H1 (cell line): ENCODE measurements around the gene SPATS2L.

Source experiments
- ASH2L ChIP-seq: fragments of 200-600, 300-600 bp; sonication (generic); IDR thresholded peaks from one replicate; pipeline ENCODE4 v1.7.1; 2017; ENCODE audit warnings: low read length
- CREB1 ChIP-seq: IDR thresholded peaks from 2 replicates; pipeline ENCODE4 v1.6.1; 2012; ENCODE audit warnings: inconsistent platforms
- EZH2 ChIP-seq: fragments of 200-600 bp; sonication (generic); IDR thresholded peaks from 2 replicates; pipeline ENCODE4 v1.7.1; 2012; ENCODE audit warnings: low read depth, mild to moderate bottlenecking, moderate library complexity, low read length, inconsistent platforms; ENCODE audit not compliant: severe bottlenecking
- GTF2F1 ChIP-seq: IDR thresholded peaks from 2 replicates; pipeline ENCODE4 v1.6.1; 2012; ENCODE audit warnings: low read depth, low read length, improper control_type of control experiment, borderline replicate concordance
- POLR2A ChIP-seq, 2 experiments: IDR thresholded peaks; 1 replicate in 1 of 2; 2 replicates in 1 of 2; pipeline ENCODE4 v1.6.1; 2011; ENCODE audit warnings: low read depth in 2 of 2, low read length in 2 of 2, mild to moderate bottlenecking in 2 of 2; ENCODE audit errors: control extremely low read depth in 1 of 2
- POLR2AphosphoS5 ChIP-seq: IDR thresholded peaks from 2 replicates; pipeline ENCODE4 v1.6.1; 2011; ENCODE audit warnings: low read depth, low read length
- POU5F1 ChIP-seq: IDR thresholded peaks from 2 replicates; pipeline ENCODE4 v1.6.1; 2011; ENCODE audit warnings: low read depth, mild to moderate bottlenecking, low read length, moderate library complexity
- TF ChIP-seq, protein P1 (sequence below), 3 experiments: IDR thresholded peaks; 1 replicate in 2 of 3; 2 replicates in 1 of 3; pipeline versions ENCODE4 v1.5.1 to v1.6.1; 2011; ENCODE audit warnings: low read length in 3 of 3, mild to moderate bottlenecking in 3 of 3, inconsistent platforms in 2 of 3, low read depth in 1 of 3, moderate library complexity in 1 of 3; ENCODE audit not compliant: insufficient read depth in 1 of 3; ENCODE audit errors: control extremely low read depth in 1 of 3
- TF ChIP-seq, protein P2 (sequence below): IDR thresholded peaks from 2 replicates; pipeline ENCODE4 v1.6.1; 2011; ENCODE audit warnings: low read length, improper control_type of control experiment

DNA sequence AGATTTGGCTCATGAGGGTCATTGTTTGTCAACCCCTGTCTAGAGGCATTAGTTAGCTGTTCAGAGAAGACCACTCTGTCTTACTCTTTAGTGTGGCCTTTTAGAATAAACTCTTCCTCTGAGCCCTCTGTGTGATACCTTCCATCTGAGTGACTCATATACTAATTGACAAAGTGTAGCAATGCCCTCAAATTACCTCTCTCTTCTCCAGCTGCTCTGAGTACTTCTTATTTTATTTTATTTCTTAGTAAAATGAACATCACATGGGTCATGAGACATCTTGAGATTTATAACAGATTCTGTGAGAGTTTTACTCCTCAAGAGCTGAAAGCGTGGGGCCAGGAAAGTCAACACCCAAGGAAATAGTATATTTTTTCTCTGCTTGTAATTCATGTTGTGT lies 136.0 kb downstream of the SPATS2L start:
- TF ChIP-seq, protein P1, sequence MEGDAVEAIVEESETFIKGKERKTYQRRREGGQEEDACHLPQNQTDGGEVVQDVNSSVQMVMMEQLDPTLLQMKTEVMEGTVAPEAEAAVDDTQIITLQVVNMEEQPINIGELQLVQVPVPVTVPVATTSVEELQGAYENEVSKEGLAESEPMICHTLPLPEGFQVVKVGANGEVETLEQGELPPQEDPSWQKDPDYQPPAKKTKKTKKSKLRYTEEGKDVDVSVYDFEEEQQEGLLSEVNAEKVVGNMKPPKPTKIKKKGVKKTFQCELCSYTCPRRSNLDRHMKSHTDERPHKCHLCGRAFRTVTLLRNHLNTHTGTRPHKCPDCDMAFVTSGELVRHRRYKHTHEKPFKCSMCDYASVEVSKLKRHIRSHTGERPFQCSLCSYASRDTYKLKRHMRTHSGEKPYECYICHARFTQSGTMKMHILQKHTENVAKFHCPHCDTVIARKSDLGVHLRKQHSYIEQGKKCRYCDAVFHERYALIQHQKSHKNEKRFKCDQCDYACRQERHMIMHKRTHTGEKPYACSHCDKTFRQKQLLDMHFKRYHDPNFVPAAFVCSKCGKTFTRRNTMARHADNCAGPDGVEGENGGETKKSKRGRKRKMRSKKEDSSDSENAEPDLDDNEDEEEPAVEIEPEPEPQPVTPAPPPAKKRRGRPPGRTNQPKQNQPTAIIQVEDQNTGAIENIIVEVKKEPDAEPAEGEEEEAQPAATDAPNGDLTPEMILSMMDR (IDR thresholded peaks at IDR 0.05; ENCODE audit: control extremely low read depth in 1 of 3, insufficient read depth in 1 of 3, low read depth in 1 of 3, low read length in 3 of 3) = no peak
- TF ChIP-seq POU5F1 (no peak), ASH2L (no peak), GTF2F1 (no peak), POLR2AphosphoS5 (no peak), POLR2A (IDR thresholded peaks at IDR 0.05; ENCODE audit: control extremely low read depth in 1 of 2, low read depth in 2 of 2, low read length in 2 of 2) (no peak), CREB1 (no peak), EZH2 (no peak)
- TF ChIP-seq, protein P2, sequence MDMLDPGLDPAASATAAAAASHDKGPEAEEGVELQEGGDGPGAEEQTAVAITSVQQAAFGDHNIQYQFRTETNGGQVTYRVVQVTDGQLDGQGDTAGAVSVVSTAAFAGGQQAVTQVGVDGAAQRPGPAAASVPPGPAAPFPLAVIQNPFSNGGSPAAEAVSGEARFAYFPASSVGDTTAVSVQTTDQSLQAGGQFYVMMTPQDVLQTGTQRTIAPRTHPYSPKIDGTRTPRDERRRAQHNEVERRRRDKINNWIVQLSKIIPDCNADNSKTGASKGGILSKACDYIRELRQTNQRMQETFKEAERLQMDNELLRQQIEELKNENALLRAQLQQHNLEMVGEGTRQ = no peak
